GM12892 (cell line): ENCODE data around the gene KCNK7.
A peak's percentile ranks its signal among the peaks of the same experiment; 100 is the strongest.
"Not testable (repeated sequence)": the region's sequence is repeated elsewhere in the genome, so short reads cannot be mapped to it uniquely, and the experiment has no call there.

Experiments
- DNase-seq: peaks from one replicate; pipeline ENCODE4 v3.0.0; 2011; ENCODE audit not compliant: insufficient read length
- FAIRE-seq: peaks from 2 replicates; lab custom pipeline; 2011; peaks lifted over from hg19 to GRCh38; lab: Jason Lieb, UNC
- POLR2A ChIP-seq: IDR thresholded peaks from 2 replicates; pipeline ENCODE4 v1.6.1; 2011; ENCODE audit warnings: low read depth, low read length, control low read depth
- POLR2AphosphoS5 ChIP-seq: IDR thresholded peaks from 2 replicates; pipeline ENCODE4 v1.6.1; 2011; ENCODE audit warnings: low read depth, low read length, control low read depth
- TAF1 ChIP-seq: IDR thresholded peaks from 2 replicates; pipeline ENCODE4 v1.6.1; 2011; ENCODE audit warnings: low read depth, mild to moderate bottlenecking, control low read depth, low read length, borderline replicate concordance

Gene KCNK7

DNA sequence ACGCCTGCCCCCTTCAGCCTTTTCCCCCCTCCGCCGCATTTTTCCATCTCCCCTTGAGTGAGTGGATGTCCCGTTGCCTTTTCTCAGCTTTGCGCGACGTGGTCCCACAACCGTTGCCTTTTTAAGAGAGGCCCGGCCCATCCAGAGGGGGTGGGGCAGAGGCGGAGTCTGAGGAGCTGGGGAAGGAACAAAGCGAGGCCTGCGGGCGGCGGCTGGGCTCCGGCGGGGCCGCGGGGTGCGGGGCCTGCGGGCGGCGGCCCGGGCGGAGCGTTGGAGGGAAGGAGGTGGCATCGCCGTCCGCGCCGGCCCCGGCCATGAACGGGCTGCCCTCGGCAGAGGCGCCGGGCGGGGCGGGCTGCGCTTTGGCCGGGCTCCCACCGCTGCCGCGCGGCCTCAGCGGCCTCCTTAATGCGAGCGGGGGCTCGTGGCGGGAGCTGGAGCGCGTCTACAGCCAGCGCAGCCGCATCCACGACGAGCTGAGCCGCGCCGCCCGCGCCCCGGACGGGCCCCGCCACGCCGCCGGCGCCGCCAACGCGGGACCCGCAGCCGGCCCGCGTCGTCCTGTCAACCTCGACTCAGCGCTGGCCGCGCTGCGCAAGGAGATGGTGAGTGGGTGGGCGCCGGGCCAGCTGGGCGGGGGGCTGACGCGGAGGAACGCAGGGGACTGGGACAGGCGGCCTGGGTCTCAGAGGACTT is 23.1 kb downstream of the KCNK7 start, which contains the start of gene FAM89B:
Gene FAM89B, plus strand, starts transcription at position 183 of the 696 bp plus-strand sequence. Its CDS starts 132 bp downstream, at position 315.
- DNase-seq (peak; percentile 76), FAIRE-seq (peak; percentile 90)
- TF ChIP-seq TAF1 (no peak), POLR2A (peak; percentile 61; the same call in 1 of the 2 replicates)

DNA sequence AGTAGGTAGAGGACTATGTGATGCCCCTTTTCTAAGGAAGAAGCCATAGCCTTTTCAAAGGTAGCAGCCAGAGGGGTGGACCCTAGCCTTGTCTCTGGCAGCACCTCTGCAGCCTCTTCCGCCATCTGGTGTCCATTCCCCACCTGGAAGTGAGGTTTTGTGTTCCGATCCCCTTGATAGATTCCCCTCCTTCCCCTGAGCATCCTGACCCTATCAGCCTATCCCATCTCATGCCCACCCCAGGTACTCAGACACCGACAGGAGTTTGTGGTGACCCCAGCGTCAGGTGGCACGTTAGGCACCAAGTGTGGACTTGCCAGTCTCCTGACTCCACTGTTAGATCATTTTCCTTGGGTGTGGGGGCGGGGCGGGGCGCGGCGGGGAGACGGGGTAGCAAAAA is 23.7 kb downstream of the KCNK7 start:
- no peak for TF ChIP-seq POLR2A
- no peak for TF ChIP-seq POLR2AphosphoS5
- TF ChIP-seq TAF1: no peak
- DNase-seq (no peak), FAIRE-seq (no peak)

DNA sequence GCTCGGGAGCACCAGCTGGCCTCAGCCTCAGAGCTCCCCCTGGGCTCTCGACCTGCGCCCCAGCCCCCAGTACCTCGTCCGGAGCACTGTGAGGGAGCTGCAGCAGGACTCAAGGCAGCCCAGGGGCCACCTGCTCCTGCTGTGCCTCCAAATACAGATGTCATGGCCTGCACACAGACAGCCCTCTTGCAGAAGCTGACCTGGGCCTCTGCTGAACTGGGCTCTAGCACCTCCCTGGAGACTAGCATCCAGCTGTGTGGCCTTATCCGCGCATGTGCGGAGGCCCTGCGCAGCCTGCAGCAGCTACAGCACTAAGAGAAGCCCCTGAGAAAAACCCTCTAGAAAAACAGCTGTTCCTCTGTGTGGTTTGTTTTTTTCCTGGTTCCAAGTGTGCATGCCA is 24.2 kb downstream of the KCNK7 start:
- DNase-seq (no peak), FAIRE-seq (no peak)
- TF ChIP-seq POLR2A: no peak
- TF ChIP-seq TAF1: no peak
- TF ChIP-seq POLR2AphosphoS5: no peak

DNA sequence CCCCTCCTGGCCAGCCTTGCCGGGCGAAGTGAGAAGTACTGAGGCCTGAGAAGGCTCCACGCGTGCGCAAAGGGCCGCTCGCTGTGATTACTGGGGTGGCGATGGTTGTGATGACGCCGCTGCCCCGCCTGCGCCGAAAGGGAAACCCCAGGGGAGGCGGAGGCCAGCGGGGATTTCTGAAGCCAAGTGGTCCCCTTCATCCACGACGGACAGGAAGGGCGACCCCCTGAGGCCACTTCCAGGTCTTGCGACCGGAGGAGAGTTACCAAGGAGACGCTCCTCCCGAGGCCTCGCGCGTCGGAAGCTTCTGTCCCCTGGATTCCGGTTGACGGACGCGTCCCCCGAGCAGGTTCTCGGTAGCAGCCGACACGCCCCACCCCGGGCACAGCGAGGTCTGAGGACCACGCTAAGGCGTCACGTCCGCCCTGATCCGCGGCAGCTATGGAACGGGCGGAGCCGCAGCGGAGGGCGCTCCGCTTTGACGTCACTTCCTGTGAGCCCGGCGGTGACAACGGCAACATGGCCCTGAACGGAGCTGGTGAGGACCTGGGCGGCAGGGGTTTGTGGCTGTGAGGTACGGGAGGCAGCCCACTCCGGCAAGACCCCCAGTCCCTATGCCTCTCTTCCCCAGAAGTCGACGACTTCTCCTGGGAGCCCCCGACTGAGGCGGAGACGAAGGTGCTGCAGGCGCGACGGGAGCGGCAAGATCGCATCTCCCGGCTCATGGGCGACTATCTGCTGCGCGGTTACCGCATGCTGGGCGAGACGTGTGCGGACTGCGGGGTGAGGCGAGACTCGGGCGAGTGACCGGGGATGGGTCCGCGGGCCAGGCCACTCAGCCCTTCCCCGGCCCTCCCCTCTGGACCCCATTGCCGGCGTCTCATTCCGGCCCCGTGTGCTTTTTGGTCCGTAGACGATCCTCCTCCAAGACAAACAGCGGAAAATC is 25.4 kb downstream of the KCNK7 start, which contains the start of gene ZNRD2:
Gene ZNRD2, plus strand, starts transcription at position 505 of the 946 bp plus-strand sequence. Its CDS starts 15 bp downstream, at position 520.
- TF ChIP-seq POLR2AphosphoS5 (peak; percentile 47; the same call in 1 of the 2 replicates), TAF1 (peak; percentile 70; the same call in 1 of the 2 replicates), POLR2A (peak; percentile 76; the same call in 1 of the 2 replicates)
- DNase-seq (peak; percentile 98), FAIRE-seq (peak; percentile 100)

DNA sequence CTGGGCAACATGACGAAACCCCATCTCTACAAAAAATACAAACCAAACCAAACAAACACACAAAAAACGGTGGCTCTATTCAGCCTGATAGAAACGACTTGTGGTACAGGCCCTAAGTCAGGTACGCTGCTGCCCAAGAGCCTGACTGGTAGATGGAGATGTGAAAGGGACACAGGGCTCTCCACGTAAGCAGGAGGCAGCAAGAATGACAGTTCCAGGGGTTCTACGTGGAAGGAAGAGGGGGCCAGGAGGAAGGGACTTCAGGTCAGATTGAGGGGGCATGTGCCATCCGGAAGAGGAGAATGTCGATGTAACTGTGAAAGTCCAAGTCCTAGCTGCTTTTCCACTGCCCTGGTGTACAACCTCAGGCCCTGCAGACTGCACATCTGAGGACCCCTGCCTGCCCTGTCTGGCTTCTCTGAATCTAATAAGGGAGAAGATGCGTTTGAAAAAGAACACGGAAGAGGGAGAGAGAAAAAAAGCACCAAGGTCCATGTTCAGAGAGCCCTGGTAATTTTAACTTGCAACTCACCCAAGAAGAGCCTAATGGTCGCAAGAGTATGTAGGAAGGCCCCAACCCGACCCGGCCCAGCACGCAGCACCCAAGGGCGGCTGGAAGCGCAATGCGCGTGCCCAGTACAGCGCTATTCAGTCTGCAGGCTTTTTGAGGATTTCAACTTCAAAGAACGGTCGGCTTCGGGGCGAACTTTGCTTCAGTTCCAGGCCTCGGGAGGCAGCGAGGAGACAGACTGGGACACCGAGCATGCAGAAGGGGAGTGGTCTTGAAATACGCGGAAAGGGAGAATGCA is 26.2 kb downstream of the KCNK7 start:
- peak; percentile 48 for FAIRE-seq
- TF ChIP-seq TAF1: no peak
- no peak for TF ChIP-seq POLR2AphosphoS5
- TF ChIP-seq POLR2A: no peak
- DNase-seq: no peak

DNA sequence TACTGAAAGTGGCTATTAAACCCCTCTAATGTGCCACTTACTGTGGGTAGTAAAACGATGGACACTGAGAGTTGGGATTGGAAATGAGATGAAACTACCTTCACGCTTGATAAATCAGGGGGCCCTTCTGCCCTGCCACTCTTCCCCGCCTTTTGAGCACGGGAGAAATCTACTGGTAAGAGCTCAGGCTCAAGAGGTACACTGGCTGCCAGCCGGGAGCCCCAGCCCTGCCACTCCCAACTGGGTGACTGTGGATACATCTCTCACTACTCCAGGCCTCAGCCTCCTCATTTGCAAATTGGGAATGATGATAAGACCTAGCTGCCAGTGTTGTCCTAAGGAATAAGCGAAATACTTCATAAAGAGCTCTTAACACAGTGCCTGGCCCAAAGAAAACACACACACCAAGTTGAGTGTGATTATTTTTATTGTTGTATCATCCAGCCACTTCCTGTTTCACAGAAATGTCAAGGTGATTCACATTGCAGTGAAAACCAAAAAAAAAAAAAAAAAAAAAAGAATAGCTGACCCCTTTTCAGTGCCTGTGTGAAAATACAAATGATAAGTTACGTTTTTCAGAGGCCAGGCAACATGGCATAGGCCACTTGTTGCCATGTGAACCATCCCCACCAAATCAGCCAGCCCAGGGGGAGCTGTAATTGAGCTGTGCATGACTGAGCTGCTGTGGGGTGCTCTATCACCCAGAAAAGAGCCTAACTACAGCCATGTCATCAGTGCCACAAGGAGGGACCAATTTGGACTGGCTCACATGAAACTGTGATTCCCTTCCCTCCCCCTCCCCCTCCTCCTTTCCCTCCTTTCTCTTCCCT is 29.8 kb downstream of the KCNK7 start:
- no peak for DNase-seq
- TF ChIP-seq POLR2A (no peak), TAF1 (no peak), POLR2AphosphoS5 (no peak)
- no peak for FAIRE-seq

DNA sequence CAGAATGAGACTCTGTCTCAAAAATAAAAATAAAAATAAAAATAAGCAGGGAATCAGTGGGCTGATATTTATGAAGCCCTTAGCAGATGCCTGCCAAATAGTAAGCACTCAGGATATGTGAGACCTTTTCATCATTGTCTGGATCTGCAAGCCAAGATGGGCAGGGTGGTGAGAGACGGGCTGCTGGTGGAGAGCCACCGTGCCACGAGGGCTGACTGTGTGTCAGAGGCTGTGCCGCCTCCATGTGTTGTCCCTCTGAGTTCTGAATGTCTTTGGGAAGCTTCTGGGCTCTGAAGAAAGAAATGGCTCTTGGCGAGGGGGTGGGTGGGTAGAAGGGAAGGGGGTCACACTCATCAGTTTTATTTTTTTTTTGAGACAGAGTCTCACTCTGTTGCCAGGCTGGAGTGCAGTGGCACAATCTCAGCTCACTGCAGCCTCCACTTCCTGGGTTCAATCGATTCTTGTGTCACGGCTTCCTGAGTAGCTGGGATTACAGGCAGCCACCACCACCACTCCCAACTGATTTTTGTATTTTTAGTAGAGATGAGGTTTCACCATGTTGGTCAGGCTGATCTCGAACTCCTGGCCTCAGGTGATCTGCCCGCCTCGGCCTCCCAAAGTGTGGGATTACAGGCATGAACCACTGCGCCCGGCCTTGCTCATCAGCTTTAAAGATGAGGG is 30.6 kb downstream of the KCNK7 start:
- DNase-seq, FAIRE-seq: not testable (repeated sequence)

DNA sequence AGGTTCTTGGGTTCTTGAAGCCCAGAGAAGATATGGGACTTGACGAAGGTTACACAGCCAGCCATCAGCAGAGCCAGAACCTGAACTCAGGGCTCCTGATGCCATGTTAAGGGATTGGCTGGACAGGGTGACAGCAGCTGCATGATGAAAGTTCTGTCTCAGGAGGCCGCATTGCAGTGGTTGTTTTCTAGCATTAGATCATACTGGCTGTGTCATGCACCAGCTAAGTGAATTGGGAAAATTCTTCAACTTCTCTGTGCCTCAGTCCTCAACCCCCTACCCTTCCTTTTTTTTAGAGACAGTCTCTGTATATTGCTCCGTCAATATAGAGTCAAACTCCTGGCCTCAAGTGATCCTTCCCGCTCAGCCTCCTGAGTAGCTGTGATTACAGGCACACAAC is 32.0 kb downstream of the KCNK7 start:
- TF ChIP-seq POLR2A (no peak), TAF1 (no peak)
- DNase-seq (no peak), FAIRE-seq (no peak)

DNA sequence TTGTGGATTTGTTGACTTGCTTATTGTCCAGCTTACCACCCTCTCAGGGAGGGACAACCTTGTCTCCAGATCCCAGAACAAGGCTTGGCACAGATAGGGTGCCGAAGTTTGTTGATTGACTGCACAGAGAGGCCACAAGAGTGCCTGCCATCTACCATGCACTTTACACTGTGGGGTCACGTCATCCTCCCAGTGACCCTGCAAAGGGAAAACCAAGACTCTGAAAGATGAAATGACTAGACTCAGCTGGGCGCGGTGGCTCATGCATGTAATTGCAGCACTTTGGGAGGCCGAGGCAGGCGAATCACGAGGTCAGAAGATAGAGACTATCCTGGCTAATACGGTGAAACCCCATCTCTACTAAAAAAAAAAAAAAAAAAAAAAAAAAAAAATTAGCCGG is 32.8 kb downstream of the KCNK7 start:
- no peak for FAIRE-seq
- no peak for DNase-seq
- no peak for TF ChIP-seq POLR2AphosphoS5
- TF ChIP-seq TAF1: no peak
- no peak for TF ChIP-seq POLR2A

DNA sequence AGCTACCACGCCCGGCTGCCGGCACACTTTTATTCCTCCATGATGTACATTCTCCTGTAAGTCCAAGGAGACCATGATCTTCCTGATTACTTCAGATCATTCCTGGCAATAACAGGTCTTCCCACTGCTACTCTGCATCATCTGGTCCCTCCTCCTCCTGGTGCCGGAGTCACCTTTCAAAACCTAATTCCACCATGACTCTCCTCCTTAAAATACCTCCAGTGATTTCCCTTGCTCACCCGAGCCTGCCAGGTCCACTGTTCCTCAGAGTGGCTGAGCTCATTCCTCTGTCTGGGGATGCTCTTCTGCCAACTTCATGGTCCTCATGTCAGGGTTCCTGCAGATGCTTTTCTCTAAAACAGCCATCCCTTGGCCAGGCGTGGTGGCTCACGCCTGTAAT is 33.6 kb downstream of the KCNK7 start:
- no peak for FAIRE-seq
- no peak for TF ChIP-seq POLR2AphosphoS5
- TF ChIP-seq POLR2A: no peak
- TF ChIP-seq TAF1: no peak
- no peak for DNase-seq
